SHP77 treated with DMSO at 0.1 percent for 48 hours (cell line): ENCODE data around the gene WAPL.
"Not testable (repeated sequence)": the region's sequence is repeated elsewhere in the genome, so short reads cannot be mapped to it uniquely, and the experiment has no call there.

Source experiments
- DNase-seq: peaks from one replicate; lab custom pipeline; 2025; lab: John Stamatoyannopoulos, UW

WAPL gene

GRCh38 chr10:86410542-86411124 lies 111.0 kb downstream of the WAPL start:
- no peak for DNase-seq

- no peak for DNase-seq
Measured at GRCh38 chr10:86409183-86409582, 112.4 kb downstream of the WAPL start.

- DNase-seq: no peak
Measured at GRCh38 chr10:86403183-86403797, 118.3 kb downstream of the WAPL start.

- no peak for DNase-seq
Measured at GRCh38 chr10:86402283-86402941, 119.2 kb downstream of the WAPL start.

GRCh38 chr10:86401588-86402282 lies 119.9 kb downstream of the WAPL start:
- DNase-seq: no peak

GRCh38 chr10:86400705-86401587 lies 120.6 kb downstream of the WAPL start:
- DNase-seq: no peak

- peak; percentile 54 for DNase-seq
Measured at GRCh38 chr10:86399879-86400704, 121.5 kb downstream of the WAPL start.

GRCh38 chr10:86399514-86399878 lies 122.1 kb downstream of the WAPL start:
- DNase-seq: no peak

- no peak for DNase-seq
Measured at GRCh38 chr10:86397120-86397519, 124.5 kb downstream of the WAPL start.

GRCh38 chr10:86393862-86394455 lies 127.6 kb downstream of the WAPL start:
- no peak for DNase-seq

GRCh38 chr10:86393362-86393761 lies 128.2 kb downstream of the WAPL start:
- no peak for DNase-seq

GRCh38 chr10:86392723-86393094 lies 128.9 kb downstream of the WAPL start:
- no peak for DNase-seq

- DNase-seq: no peak
Measured at GRCh38 chr10:86391986-86392722, 129.4 kb downstream of the WAPL start.

GRCh38 chr10:86391236-86391840 lies 130.3 kb downstream of the WAPL start:
- DNase-seq: no peak

GRCh38 chr10:86390337-86391120 lies 131.1 kb downstream of the WAPL start:
- no peak for DNase-seq

GRCh38 chr10:86389441-86390193 lies 132.0 kb downstream of the WAPL start:
- DNase-seq: no peak

- DNase-seq: not testable (repeated sequence)
Measured at GRCh38 chr10:86389109-86389440, 132.5 kb downstream of the WAPL start.

- no peak for DNase-seq
Measured at GRCh38 chr10:86388119-86388704, 133.4 kb downstream of the WAPL start.
